Left renal cortex interstitium (tissue), 4 donors: Measurements from ENCODE around the gene FOXO3B. TPM values are rescaled to one million over a fixed set of nuclear protein-coding genes. Genes with fewer than 3 reads are reported as not detected.
"Not testable (repeated sequence)": the region's sequence is repeated elsewhere in the genome, so short reads cannot be mapped to it uniquely, and the experiment has no call there.

ENCODE experiments used
- DNase-seq, 4 donors: peaks; one replicate each; pipeline ENCODE4 v3.0.0-alpha.2; 2013; ENCODE audit warnings: low read depth in 4 of 4, low spot score in 2 of 4, missing footprints in 1 of 4
- polyA plus RNA-seq, 4 donors: library from polyadenylated mRNA; unstranded; fragments of 120-200 nt; gene quantifications; one replicate each; pipeline ENCODE4 v1.2.1, GENCODE V29; 2013; ENCODE audit not compliant: insufficient read length in 4 of 4

FOXO3B gene
- polyA plus RNA-seq, 4 donors, result 3.8 to 8.1 (median 4.7) TPM

GRCh38 chr17:18661924-18662624 lies 20.0 kb downstream of the FOXO3B start:
- DNase-seq, result not testable (repeated sequence)

GRCh38 chr17:18650094-18650493 lies 32.0 kb downstream of the FOXO3B start:
- DNase-seq, result not testable (repeated sequence)

- DNase-seq, result not testable (repeated sequence)
Observed at GRCh38 chr17:18644291-18644690, 37.8 kb downstream of the FOXO3B start, which contains the start of gene TBC1D28. Gene TBC1D28, minus strand, starts transcription at chr17:18644391. Its CDS starts 3,039 bp downstream, at chr17:18641352.

GRCh38 chr17:18643124-18643523 lies 39.0 kb downstream of the FOXO3B start:
- not testable (repeated sequence) for DNase-seq

GRCh38 chr17:18638357-18638756 lies 43.8 kb downstream of the FOXO3B start:
- not testable (repeated sequence) for DNase-seq

GRCh38 chr17:18636237-18636636 lies 45.9 kb downstream of the FOXO3B start:
- DNase-seq, result not testable (repeated sequence)

GRCh38 chr17:18635773-18636172 lies 46.3 kb downstream of the FOXO3B start:
- not testable (repeated sequence) for DNase-seq

GRCh38 chr17:18634550-18635263 lies 47.4 kb downstream of the FOXO3B start:
- DNase-seq, result not testable (repeated sequence)

Other genes with a start within 250 kb of the FOXO3B start
- gene LGALS9C, start 205.5 kb downstream of the FOXO3B start, polyA plus RNA-seq, result not detected
- not detected for gene TBC1D28, start 37.9 kb downstream of the FOXO3B start, polyA plus RNA-seq
- 1 to 10 TPM in 1 of 4 donors, under 1 TPM in 3; 0.33 to 1.0 (median 0.83) TPM for gene FBXW10, start 61.7 kb upstream of the FOXO3B start, polyA plus RNA-seq
- gene TVP23B, start 98.9 kb upstream of the FOXO3B start, polyA plus RNA-seq, result 10 to 100 TPM; 42.7 to 56.1 (median 48.8) TPM
- 10 to 100 TPM; 54.2 to 66.9 (median 57.3) TPM for gene PRPSAP2, start 175.8 kb upstream of the FOXO3B start, polyA plus RNA-seq